Activated T-helper 1 cell treated with Interleukin-2 at 50 U/mL for 16 hours (primary cell): ENCODE results near the gene ELAVL2.
"Not testable (repeated sequence)": the region's sequence is repeated elsewhere in the genome, so short reads cannot be mapped to it uniquely, and the experiment has no call there.

ENCODE experiments used
- DNase-seq: peaks from one replicate; pipeline ENCODE4 v3.0.0-alpha.2; 2020; ENCODE audit warnings: low read depth

The ELAVL2 gene

DNA sequence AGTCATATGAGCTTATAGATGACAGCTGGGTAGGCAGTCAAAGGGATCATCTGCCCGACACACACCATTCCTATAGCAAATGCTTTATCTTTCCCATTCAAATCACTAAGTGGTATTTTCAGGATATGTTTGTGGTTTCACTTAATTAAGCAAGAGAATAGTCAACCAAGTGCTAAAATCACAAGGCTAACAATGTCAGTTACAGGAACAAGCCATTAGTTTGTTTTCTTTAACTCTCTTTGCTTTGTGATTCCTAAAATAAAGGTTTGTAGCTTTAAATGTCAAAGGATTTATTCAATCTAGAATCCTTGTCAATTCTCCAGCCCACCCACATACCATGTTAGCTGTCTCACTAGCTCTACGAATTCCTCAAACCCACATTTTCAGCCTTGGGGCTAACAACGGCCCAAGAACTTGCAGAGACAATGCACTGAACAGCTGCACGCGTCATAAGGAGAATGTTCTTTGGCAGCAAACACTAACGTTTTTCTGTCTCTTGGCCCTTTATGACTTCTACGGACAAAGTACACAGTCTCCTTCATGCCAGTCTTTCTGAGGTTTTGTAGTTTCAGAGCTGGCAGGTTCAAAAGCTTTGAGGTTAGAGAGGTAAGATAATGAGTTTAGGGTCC is 56.6 kb downstream of the ELAVL2 start:
- no peak for DNase-seq

DNA sequence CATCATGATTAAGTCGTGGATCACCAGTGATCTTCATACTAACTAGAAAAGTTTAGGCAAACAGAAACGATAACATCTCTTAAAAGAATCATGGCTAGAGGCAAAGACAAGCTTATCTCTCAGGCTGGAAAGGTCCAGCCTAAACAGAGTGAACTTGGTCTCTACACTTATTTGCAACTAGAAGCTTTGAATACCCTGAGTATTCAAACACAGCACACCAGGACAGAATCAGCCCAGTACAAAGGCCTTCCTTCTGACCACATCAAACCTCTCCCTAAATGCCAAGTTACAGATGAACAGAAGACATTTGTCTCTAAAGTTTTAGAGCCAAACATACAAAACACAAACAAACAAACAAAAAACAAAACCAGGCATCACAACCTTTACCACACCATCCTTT is 57.2 kb downstream of the ELAVL2 start:
- no peak for DNase-seq

DNA sequence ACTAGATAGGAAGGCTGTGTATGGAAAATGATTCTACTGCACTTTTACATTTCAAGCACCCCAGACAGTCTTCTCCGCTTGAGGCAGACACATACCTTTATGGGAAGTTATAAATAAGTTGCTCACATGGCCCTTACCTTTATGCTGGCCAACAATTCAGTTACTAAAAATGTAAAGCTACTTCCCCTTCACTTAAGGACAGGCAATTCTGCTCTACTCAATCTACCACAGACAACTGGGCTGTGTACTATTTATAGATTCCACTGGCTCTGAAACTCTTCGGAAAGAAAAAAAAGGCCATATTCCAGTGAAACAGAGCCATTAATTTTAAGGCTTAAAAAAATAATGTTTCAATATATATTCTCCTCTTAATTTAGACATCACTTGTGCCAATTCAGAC is 59.4 kb downstream of the ELAVL2 start:
- no peak for DNase-seq

DNA sequence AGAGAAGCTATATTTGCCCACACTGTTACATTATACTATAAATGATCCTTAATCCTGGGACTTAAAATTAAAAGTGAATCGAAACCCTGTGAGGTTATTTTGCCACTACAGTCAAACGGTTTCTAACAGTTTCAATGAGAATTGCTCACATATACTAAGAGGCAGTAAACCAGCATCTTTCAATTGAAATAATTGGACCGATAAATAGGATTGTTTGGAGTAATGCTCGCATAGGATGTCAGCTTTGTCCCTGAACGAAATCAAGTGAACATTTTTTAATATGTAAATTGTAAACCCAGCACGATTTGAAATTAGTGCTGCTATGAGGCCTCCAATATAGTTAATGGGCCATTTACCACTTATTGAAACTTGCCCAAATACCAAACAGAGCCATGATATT is 60.5 kb downstream of the ELAVL2 start:
- DNase-seq: no peak

DNA sequence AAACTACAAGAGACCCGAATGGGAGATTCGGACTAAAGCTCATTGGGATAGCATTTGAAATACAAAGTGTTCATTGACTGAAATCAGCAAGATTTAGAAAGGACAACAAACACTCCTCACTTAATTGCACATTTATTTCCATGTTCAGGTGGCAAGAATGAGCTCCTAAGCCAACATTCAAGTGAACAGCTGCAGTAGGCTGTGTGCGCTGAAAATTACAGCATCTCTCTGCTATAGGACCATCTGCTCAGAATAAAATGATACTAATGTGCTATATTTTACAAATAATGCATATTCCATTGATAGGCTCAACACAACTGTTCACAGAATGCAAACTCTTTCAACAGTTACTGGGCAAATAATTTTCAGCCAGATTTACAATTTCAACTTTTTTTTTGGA is 61.8 kb downstream of the ELAVL2 start:
- DNase-seq: no peak

DNA sequence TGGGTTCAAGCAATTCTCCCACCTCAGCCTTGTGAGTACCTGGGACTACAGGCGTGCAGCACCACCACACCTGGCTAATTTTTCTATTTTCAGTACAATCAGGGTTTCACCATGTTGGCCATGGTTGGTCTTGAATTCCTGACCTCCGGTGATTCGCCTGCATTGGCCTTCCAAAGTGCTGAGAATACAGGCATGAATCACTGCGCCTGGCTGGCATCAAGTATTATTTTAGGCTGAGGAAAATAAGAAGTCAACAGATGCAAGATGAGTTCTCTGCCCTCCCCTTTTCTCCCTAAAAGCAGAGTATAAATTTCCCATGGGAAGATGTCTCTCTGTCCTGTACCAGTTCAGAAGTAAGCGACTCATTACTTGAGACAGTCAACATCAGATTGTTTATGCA is 71.5 kb downstream of the ELAVL2 start:
- no peak for DNase-seq

DNA sequence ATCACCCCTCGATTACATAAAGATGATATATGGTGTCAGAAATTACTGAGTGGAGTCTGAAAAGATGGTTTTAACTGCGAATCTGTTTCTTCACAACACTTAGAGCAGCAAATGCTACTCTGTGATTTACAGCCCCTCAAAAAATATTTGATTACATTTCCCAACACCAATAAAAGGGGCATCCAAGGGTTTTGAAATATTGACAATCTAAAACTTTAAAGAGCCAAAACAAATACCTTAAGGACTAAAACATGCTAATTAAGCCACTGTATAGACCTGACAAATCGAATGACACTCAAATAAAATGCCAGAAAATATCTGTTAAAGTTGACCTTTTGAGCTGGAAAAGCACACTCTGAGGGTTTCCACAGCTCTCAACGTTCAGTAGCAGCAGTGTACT is 73.2 kb downstream of the ELAVL2 start:
- DNase-seq: no peak

DNA sequence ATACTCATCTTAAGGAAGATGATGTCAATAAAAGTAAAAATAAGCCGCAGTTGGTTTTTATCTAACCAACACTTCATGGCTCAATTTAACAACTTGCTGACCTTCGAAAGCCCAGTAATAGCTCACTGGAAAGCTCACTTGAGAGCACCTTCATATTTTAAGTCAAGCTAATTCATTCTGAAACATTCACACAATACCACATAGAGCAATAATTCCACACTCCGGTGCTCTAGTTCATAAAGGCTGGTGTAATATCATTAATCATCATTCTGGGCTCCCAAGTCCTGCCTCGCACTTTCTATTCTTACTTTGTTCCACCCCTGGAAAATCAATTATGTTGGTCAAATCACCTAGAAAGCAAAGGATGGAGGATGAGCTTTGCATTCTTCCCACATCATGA is 74.4 kb downstream of the ELAVL2 start:
- DNase-seq: no peak

DNA sequence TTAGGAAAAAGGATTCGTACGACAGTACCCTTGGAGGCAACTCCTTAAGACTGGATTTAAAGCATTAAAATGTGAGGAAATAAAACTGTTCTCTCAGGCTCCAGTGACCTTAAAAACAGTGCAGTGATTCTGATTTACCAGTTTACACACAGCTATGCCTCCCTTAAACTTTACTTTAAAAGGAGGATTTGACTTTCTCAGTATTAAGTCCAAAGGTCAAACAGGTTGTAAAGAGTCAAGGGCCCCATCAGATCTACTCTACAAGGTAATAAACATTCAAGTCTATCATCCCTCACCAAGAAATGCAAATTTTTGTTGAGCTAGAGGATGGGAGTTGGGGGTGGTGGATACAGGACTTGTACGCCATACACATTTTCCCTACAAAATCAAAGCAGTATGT is 75.2 kb downstream of the ELAVL2 start:
- no peak for DNase-seq

DNA sequence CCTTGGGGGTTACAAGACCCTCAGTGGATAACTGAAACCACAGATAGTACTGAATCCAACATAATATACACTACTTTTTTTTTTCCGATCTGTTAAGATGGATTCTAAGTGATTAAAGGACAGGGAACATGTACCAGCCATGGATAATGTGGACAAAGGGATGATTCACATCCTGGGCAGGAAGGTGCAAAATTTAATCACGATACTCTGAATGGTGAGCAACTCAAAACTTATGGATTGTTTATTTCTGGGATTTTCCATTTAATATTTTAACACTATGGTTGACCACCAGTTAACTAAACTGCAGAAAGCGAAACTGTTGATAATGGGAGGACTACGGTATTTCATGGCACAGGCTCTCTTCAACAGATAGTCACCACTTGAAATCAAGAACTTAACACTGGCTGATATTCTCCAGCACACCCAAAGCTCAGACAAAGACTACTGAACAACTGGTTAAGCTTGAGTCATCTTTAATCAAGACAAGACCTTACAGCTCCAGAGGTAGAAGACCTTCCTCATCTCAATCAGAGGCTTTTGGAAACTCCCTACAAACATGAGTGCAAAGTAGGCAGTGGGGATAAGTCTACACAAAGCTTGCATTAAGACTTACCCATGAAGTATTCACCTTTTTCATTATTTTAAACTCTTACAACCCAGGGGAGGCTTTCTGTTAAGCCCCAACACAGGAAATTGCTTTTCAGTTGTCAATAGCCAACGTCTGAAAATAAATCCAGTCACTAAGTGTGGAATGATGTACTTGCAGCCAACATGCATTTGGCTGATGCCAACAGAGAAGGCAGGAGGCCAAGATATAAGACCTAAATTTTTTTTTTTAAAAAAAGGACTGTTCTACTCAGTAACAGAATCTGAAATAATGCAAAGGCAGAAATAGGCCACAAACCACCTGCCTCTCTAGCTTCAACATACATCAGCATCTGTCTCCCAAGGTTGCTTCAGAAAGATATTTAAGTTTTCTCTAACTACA is 78.7 kb downstream of the ELAVL2 start:
- no peak for DNase-seq

DNA sequence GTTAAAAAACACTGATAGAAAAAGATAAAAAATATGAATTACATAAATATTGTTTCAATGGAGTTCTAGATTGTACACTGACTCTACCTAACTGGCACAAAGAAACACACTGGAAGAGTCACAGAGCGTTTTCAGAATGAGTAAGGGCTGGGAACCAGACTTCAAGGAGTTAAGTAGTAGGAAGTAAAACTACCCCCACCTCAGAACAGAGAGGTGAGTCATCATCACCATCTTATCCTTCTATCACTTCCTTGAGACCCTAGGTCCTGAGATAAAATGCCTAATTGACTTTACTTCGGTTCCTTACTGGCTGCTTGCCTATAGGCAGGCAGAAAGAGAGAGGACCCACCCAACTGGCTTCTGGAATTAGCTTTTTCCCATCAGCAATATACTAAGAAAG is 79.7 kb downstream of the ELAVL2 start:
- DNase-seq: no peak

DNA sequence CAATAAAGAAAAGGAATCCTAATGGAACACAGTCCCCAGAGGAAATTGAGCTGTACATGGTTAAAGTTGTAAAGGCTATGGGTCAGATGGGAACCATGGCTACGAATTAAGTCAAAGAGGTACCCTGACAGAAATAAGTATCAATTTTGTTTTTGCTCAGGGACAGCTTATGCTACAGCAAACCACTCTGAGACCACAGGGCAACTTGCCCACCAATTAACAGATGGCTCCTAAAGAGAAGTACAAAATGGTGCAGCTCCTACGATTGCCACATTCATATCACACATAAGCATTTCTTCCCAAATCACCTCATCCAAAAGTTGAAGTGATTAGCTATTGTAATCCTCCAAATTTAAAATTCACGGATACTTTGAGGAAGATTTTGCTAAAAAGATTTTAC is 83.0 kb downstream of the ELAVL2 start:
- DNase-seq: no peak

DNA sequence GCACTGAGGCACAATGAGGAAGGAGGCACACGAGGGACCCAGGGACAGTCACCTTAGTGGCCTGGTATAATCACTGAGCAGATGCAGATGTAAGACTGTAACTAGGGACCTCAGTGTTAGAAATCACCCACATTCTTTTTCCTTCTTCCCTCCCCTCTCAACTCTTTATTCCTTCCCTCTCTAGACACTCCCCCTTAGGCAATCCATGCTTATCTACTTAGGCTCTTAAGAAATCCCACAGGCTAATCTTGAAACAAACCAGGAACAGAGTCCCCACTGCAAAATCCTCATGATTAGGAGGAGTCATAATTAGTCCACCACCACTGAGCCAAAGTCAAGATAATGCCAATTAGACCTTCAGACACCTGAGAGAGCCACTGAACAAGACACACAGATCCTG is 84.7 kb downstream of the ELAVL2 start:
- no peak for DNase-seq

DNA sequence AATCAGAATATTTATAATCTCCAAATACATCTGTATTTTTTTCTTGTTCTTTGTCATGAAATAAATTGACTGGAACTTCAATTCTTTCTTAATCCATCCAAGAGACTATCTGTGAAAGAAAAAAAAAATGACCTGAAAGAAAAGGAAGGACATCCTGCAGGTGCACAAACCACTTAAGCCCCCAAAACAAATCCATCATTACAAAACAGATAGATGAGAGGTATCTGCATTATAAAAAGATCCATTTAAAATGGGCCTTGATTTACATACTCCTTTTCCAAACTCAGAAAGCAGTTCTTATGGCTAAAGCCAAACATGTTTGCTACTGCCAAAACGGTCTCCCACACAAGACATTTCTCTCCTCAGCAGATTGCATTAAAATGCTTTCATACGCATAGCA is 85.5 kb downstream of the ELAVL2 start:
- no peak for DNase-seq

DNA sequence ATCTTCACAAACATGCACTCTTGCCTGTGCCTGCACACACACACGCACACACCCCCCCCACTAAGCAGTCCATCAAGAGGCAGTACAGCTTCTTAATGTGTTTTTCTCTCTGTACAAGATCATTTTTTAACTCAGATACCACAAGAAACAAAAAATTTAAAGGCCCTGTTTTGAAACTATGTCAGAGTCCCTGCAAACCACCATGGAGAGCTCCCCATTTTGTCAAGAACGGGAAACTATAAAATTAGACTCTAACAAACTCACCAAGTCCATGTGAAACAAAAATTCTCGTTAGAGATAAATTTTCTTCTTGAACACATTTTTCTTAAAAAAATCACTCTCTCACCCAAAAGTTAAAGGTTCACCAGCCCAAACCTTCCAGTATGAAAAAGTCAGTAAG is 86.3 kb downstream of the ELAVL2 start:
- DNase-seq: no peak

DNA sequence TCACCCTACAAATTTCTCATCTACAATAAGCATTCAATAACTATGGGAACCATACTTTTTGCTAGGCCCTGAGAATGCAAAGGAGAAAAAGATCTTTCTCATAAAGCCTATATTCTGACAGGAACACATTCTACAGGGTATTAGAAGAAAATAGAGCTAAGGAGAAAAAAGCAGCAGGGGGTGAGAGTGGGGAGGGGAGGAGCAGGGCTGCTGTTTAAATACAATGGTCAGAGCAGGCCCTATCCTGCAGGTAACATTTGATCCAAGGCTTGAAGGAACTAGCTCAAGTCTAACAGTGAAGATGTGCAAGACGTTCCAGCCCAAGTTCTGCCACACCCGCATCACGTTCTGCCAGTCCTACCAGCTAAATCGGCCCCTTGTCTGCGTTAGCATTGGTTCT is 89.7 kb downstream of the ELAVL2 start:
- DNase-seq: no peak

DNA sequence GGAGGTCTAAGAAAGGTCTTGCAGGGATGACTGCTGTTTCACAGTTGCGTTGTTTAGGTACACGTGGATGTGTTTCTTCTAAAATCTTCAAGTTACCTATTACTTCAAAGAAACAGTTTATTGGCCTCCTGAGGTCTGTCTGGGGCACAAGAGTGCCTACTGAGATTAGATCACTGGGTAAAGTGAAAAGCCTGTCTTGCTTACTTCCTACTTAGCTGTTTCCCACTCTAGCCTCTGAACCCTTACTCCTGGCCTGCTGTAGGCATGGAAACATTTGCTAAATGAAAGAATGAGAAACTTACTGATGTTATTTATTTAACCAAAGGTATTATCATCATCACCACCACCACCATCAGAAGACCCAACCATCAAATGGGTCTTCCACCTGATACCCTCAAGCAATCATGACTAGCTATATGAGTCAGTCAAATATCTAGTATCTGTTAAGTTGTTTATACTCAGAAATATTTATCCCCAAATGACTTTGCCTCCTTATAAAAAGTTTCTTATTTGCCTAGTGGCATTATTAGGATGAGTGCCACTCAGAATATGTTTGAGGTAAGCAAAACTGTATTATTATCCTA is 92.5 kb downstream of the ELAVL2 start:
- no peak for DNase-seq

DNA sequence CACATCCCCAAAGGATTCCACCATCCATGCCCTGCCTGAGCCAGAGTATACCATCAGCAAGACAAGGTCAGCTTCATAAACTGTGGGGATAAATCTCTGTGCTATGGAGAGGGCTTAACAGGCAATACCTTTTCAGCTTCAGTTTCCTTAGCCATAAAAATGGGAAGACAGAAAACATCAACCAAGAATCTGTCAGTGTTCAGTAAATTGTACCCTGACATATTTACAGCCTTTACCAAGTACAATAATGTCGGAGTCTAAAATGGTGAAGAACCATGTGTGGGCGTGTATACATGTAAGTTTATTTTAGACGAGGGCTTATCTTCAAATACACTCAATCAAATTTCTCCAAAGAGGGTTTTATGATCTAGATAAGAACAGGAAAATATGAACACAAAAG is 94.7 kb downstream of the ELAVL2 start:
- DNase-seq: no peak

DNA sequence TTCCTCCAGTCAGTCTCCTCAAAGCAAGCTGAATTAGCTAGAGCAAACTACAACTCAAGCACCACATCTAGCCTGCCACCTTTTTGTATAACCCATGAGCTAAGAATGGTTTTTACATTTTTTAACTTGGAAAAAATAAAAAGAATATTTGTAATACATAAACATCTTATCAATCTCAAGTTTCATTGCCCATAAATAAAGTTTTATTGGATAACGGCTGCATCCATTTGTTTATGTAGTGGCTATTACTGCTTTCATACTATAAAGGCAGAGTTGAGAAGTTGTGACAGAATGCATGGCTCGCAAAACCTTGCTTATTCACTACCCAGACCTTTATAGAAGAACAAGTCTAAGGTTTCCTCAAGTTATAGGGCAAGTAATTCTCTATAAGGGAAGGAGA is 95.7 kb downstream of the ELAVL2 start:
- no peak for DNase-seq

DNA sequence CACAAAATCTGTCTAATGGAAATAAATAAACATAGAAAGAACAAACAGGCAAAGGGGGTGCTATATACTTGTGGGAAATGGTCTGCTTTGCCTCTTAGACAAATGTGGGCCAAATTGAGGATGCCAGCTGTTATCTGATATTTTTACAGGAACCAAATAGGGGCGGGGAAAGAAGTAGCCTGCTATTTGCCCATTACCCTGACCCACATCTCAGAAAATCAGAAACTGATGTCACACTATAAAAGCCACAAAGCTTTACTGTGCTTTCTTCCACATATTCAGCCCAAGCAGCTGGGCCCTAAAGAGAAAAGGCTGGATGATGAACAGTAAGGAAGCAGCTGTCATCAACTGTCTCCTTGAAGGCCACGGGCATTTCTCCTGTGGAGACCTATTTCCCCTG is 97.3 kb downstream of the ELAVL2 start:
- DNase-seq: no peak

DNA sequence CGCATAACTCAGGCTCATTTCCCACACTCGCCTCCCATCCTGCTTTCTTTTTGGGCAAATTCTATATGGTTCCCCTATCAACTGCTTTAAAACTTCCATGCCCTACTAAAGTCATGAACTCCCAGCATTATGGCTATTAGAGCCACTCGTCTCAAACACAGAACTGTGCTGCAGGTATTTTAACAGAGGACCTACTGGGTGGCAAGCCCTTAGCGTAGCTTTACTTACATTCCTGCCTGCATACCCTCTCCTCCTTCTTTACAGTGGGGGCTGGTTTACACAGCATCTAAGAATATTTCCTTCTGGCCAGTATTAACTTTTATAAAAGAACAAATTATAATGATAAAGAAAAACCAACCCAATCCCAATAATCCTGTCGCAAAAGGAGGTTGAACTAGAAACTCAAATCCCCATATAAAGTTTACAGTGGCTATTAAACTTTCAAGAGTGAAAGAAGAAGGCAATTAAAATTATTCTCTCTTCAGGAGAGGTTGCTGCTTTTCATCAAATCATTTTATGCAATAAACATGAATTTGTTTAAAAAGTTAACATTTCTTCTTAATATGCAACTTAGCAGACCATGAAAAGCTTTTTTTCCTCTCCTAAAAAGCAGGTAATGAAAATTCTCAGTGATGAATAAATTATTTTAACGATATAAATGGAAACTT is 100.6 kb downstream of the ELAVL2 start:
- no peak for DNase-seq

DNA sequence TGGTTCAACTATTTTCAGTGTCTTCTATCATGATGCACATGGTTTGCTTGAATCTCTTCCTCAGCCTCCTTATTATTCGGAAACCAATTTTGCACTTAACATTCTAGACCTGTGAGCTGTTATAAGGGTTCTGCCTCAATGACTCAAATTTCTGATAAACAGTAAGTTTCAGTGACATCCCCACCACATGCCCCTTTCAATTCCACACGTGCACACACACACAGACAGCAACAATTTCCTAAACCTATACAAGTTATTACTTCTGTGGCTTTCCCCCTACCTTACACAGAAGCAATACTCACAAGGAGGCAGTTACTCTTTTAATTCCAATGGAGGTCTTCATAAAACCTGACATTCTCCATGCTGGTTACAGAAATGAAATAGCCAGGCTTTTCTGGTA is 102.4 kb downstream of the ELAVL2 start:
- DNase-seq: no peak

DNA sequence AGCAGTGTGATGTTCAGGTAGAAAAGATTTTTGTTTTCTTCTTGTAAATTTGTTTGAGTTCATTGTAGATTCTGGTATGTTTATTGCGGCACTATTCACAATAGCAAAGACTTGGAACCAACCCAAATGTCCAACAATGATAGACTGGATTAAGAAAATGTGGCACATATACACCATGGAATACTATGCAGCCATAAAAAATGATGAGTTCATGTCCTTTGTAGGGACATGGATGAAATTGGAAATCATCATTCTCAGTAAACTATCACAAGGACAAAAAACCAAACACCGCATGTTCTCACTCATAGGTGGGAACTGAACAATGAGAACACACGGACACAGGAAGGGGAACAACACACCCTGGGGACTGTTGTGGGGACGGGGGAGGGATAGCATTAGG is 103.0 kb downstream of the ELAVL2 start:
- DNase-seq: not testable (repeated sequence)
